ENCODE data around the gene ATP6V0D1.

Gene ATP6V0D1

DNA sequence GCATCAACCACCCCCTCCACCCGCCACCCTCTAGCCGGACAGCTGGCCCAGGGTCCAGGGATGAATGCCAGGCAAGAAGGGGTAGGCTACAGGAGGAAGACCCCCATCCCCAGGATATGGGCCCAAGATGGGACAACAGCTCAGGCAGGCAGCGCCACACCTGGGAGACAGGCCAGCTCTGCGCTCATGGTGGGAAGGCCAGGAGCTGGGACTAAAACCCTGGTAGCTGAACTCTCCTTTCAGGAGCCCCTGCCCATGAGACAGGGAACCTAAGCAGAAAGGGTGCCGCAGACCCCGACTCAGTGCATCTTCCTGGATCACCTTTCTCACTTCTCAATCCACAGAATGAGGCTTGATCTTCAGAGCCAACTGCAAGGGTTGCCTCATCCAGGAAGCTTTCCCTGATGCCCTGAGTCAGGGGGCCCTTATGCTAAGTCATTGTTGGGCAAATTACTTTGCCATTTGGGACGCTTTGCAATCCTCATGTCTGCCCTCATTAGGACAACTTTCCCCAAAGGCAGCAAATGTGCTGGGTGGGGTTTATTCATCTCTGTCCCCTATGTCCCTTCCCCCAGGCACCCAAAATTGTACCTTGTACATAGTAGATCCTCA lies 73.7 kb downstream of the ATP6V0D1 start:
- DNase-seq (ENCODE audit: low spot score): no peak

DNA sequence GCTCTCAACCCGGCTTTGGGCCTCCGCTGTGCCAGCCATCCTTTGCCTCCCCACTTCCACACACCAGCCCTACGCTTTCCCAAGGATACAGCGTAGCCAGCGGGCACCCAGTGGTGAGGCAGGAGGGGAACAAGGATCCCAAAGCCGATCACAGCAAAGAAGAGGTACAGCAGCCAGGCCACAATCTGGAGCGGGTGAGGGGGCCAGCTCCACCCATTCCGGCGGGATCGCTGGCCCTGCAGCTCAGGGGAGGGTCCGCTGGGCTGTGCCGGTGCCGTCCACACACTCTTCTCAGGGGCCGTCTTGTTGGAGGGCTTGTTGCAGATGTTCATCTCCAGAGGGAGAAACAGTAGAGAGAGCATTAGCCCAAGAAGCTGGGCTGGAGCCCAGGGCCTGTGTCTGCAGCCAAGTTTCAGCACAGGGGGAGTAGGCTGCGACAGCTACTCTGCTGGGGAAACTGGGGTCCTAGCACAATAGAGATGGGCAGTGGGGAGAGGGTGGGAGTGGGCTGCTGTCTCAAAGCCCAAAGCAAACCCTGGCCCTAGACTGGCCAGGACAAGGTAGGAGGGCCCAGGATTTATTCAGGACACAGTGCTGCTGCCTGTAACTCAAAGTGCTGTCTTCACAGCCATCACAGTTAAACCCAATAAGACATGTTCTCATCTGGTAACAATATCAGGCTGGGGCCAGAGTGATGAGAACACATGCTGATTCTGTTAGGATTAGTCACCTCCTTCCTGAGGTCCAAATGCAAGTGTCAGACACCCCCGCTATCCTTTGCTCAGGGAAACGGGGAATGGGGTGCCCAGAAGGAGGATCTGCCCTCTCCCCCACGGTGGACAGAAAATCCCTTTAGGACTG lies 74.6 kb downstream of the ATP6V0D1 start:
- no peak for DNase-seq (ENCODE audit: low spot score)

- no peak for DNase-seq (ENCODE audit: low spot score)
Observed at GRCh38 chr16:67405336-67405735, 75.6 kb downstream of the ATP6V0D1 start.

GRCh38 chr16:67404740-67405226 lies 76.2 kb downstream of the ATP6V0D1 start:
- no peak for DNase-seq (ENCODE audit: low spot score)

- no peak for DNase-seq (ENCODE audit: low spot score)
Observed at GRCh38 chr16:67403976-67404555, 76.9 kb downstream of the ATP6V0D1 start.

DNA sequence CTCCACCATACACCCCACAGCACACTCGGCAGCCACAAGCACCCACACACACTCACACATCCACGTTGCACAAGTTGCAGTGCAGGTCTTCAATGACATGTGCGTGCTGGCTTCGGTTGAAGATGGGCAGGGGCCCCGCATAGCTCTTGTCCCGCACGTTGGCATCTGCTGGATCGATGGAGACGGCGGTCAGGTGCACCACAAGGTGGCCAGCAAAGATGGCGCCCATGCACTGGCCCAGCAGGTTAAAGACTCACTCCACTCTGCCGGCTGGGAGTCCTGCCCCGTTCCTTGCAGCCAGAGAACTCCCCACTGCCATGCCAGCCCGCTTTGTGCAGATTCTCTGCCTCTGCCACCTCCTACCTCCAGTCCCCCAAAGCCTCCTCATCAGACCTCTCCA lies 80.1 kb downstream of the ATP6V0D1 start:
- no peak for DNase-seq (ENCODE audit: low spot score)

GRCh38 chr16:67399749-67400704 lies 80.9 kb downstream of the ATP6V0D1 start:
- DNase-seq (ENCODE audit: low spot score): no peak

GRCh38 chr16:67399218-67399733 lies 81.7 kb downstream of the ATP6V0D1 start:
- no peak for DNase-seq (ENCODE audit: low spot score)

DNA sequence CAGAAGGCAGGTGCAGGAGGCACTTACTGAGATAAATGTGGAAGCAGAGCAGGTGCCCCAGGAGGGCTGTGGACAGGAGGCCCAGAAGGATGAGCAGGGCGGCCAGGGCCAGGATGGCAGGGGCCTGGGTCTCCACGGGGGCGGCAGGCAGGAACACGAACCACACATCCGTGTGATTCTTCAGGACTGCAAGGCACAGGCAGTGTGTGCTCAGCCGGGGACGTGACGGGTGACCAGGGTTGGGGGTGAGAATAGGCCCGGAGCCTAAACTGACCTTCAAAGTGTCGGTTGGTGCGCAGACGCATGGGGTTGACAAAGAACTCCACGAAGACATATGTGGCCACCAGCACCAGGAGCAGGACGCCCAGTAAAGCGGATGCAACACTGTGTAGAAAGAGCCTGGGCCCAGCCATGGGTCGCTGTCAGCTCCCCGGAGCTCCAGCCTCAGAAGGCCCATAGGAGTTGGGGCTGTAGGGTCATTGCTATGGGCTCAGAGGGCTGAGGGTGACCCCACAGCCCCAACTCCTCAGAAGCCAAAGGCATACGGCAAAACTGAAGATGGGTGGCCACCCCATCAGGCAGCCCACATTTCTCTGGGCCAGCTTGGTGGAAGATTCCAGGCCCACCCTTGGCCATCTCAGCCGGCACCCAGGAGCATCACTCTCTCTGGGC lies 82.3 kb downstream of the ATP6V0D1 start:
- no peak for DNase-seq (ENCODE audit: low spot score)

DNA sequence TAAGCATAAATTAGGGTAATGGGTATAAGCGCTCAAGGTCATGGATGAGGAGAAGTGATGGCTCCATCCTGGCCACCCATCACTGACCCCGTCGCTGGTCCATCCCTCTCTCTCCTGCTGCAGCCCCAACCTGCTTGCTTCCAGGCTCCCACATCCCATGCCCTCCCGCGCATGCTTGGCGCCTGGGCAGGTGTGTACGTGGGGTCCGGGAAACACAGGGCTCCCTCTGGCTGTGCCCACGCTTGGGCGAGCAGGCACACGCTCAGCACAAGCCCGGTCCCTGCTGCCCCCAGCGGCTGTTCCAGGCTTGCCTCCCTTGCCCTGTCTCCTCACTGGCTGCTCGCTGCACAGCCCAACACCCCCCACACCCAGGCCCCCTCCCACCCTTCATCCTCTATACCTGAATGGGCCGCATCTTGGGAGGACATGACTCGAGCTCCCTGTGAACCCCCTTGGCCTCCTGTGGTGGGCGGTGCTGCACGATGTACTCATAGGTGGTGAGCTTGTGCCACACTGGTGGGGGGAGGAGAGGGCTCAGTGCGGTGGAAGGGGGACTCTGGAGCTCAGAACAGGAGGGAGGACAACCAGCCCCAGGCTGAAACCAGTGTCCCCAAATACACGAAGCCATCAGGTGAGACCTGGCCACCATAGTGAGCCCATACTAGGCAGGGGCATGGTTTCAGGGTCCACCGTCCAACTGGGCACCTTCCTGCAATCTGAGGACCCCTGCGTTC lies 83.0 kb downstream of the ATP6V0D1 start:
- DNase-seq (ENCODE audit: low spot score): no peak

GRCh38 chr16:67397036-67397801 lies 83.7 kb downstream of the ATP6V0D1 start:
- DNase-seq (ENCODE audit: low spot score): no peak

- no peak for DNase-seq (ENCODE audit: low spot score)
Observed at GRCh38 chr16:67396159-67397035, 84.6 kb downstream of the ATP6V0D1 start.

DNA sequence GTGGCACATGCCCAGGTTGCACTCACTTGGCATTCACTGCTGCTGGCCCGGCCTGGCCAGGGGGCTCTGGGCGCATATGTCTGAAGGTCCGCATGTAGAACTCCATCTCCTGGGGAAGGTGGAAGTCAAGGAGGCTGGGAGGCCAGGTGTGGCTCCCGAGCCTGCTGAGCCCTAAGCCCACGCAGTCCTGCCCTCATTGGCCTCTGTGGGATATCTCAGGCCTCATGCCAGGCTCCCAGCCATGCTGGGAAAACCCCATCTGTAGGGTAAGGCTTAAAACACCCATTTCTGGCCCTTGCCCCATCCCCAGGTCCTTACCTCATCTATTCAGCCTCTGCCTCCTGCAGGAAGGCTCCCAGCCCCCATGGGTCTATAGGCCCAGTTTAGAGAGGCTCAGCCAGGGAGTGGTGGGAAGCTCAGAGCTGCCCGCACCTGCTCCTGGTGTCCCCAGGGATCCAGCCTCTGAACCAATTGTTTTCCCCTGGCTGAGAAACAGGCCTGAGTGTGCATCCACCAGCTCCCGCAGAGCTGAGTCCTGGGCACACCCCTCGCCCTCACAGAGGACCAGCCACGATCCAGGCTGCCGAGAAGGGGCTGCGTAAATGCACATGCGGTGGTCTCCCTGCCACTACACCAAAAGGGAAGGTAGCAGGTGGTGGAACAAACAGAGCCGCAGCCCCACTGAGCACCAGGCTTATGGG lies 85.3 kb downstream of the ATP6V0D1 start:
- DNase-seq (ENCODE audit: low spot score): no peak

DNA sequence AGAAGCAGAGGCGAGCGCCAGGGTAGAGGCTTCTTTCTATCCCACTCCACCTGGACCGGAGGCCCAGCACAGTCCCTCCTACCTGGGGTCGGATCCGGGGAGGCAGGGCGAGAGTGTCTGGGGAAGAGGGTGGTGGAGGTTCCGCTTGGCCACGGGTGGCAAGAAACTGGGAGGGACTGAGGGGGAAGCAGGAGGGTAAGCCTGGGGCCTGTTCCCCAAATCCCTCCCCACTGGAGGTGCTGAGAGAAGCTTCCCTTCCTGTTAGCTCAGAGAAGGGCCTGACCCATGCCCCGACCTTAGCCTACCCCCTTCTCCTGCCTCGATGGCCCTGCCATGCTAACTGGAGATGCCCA lies 85.9 kb downstream of the ATP6V0D1 start:
- no peak for DNase-seq (ENCODE audit: low spot score)

- DNase-seq (ENCODE audit: low spot score): no peak
Observed at GRCh38 chr16:67394155-67395104, 86.5 kb downstream of the ATP6V0D1 start.

GRCh38 chr16:67393788-67394154 lies 87.2 kb downstream of the ATP6V0D1 start:
- no peak for DNase-seq (ENCODE audit: low spot score)

Measured in pons (tissue), 1 donor.